Measurements from ENCODE around the gene ACOT13.

The ACOT13 gene

DNA sequence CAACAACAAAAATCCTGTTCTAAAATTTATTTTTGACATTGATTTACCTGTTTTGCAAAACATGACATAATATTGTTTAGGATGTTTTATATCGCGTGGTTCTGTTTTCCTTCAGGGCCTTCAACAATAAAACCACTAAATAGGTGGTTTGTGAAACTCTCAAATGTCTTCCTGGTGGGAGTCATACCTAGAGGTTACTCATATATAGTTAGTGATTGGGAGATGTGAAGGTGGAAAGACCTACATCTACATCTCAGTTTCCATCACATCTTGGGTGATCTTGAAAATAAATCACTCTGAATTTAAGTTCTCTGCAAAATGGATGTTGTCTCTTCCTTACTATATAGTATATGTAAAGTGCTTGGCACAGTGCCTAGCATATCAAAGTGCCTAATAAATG lies 29.2 kb downstream of the ACOT13 start:
- no peak for TF ChIP-seq CTCF (IDR thresholded peaks at IDR 0.05; ENCODE audit: low read depth, low read length)
- H3K4me3 ChIP-seq (ENCODE audit: low read depth, low read length) = no peak overlapping the region

DNA sequence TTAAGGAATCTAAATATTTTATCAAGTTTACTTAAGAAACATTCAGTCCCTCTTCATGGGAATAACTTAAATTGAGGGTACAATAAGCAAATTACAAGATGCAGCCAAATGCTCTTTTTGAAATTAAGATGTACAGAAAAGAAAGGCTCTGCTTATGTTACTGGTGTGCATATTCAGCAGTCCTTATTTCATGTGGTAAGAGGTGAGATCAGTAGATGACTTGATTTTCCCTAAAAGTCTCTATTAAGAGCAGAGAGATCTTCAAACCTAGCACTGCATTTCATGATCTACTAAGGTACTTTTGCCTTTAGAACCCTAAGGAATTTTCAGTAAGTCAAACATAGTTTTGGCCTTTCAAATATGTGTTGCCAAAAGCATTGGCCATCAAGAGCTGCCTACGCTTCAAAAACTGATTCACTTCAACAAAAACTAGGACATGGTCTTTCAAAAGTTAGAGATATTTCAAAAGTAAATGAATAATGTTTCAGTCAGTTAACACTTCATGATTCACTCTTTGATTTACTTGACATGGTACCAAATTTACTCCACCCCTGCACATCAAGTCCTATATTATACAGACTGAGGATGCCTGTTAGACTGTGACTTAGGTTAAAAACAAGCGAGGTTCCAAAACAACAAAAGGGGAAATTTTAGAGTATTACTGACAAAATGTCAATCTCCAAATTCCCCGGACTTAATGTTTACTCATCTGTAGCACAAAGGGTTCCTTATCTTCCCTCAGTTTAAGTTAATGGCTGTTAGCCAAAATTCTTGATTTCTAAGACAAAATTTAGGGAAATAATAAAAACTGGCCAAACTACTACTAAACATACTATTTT lies 32.9 kb downstream of the ACOT13 start:
- no peak overlapping the region for H3K4me3 ChIP-seq (ENCODE audit: low read depth, low read length)
- no peak for TF ChIP-seq CTCF (IDR thresholded peaks at IDR 0.05; ENCODE audit: low read depth, low read length)

DNA sequence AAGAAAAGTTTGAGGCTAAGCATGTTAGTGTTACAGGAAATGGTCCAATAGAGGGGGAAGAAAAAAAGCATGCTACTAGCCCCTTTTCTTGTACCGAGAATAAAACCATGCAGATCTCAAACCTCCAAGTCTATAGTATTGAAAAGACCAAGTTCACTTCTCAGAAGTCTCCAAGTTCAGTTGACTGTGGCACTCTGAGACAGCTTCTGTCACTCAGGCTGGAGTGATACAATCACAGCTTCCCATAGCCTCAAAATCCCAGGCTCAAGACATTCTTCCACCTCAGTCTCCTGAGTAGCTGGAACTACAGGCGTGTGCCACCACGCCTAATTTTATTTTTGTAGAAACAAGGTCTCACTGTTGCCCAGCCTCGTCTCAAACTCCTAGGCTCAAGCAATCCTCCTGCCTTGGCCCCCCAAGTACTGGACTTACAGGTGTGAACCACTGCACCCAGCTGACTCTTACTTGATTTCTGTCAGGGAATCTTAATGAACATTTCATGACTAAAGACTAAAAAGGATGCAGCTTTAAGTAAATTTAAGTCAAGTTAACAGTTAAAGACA lies 35.9 kb downstream of the ACOT13 start:
- no peak overlapping the region for H3K4me3 ChIP-seq (ENCODE audit: low read depth, low read length)
- TF ChIP-seq CTCF (IDR thresholded peaks at IDR 0.05; ENCODE audit: low read depth, low read length) = no peak

DNA sequence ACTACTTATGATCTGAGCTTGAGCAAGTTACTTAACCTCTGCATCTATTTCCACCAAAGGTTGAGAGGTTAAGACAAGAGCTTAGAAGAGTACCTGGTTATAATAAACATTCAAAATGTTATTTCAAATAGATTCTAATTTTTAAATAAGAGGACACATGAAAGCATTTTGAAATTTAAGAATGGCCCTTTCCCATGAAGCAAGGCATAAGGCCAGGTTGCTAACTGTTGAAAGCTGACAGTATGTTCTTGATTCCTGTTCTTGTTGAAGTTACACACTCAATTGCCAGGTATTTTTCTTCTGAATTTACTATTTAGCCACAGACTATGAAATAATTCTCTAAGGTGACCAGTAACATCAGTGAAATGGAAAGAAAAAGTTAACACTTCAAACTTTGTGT lies 37.6 kb downstream of the ACOT13 start:
- no peak for TF ChIP-seq CTCF (IDR thresholded peaks at IDR 0.05; ENCODE audit: low read depth, low read length)
- no peak overlapping the region for H3K4me3 ChIP-seq (ENCODE audit: low read depth, low read length)

GRCh38 chr6:24708612-24709011 lies 41.7 kb downstream of the ACOT13 start:
- TF ChIP-seq CTCF (IDR thresholded peaks at IDR 0.05; ENCODE audit: low read depth, low read length) = no peak
- no peak overlapping the region for H3K4me3 ChIP-seq (ENCODE audit: low read depth, low read length)

DNA sequence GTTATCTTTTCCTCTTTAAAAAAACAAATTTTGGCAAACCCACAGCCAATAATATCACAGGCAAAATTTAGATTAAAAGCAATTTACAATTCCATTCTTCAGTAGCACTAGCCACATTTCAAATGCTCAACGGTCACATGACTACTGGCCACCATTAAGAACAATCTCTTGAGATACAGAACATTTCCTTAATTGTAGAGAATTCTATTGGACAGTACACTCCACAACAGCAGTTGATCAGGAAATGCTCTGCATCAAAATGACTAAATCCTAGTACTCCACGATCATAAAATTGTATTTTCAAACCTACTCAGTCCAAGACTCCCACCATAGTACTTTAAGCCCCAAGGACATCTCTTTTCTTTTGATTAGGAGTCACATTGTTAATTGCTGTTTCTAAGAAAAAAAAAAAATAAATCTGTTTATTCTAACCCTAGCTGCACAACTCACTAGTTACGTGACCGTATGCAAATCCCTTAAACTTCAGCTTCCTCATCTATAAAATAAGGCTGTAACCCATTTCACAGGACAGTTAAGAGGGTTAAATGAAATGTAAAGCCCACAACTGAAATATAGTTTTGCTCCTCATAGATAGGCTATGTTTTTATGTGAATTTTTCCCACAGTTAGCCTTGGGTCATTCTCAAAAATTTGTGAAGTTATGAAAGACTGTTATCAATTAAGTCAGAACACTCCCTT lies 42.3 kb downstream of the ACOT13 start:
- no peak for TF ChIP-seq CTCF (IDR thresholded peaks at IDR 0.05; ENCODE audit: low read depth, low read length)
- no peak overlapping the region for H3K4me3 ChIP-seq (ENCODE audit: low read depth, low read length)
